Progenitor cell of endocrine pancreas (in vitro differentiated cells): Measurements from ENCODE around the gene C3orf38. TPM values are rescaled to one million over a fixed set of nuclear protein-coding genes. Genes with fewer than 3 reads are reported as not detected.

Experiments
- DNase-seq: peaks from one replicate; pipeline ENCODE4 v3.0.0; 2021; ENCODE audit warnings: low spot score; ENCODE audit not compliant: unreplicated experiment
- H3K27ac Mint-ChIP-seq: 2 replicates; pipeline ENCODE4 v1.8.0; 2021; ENCODE audit warnings: mild to moderate bottlenecking, moderate library complexity, mixed read lengths
- H3K27me3 Mint-ChIP-seq: 2 replicates; pipeline ENCODE4 v1.8.0; 2021; ENCODE audit warnings: mixed read lengths
- H3K36me3 Mint-ChIP-seq: 2 replicates; pipeline ENCODE4 v1.8.0; 2022; ENCODE audit warnings: mixed read lengths; ENCODE audit not compliant: insufficient read depth
- H3K4me1 Mint-ChIP-seq: 2 replicates; pipeline ENCODE4 v1.8.0; 2021; ENCODE audit warnings: low read depth, mixed read lengths
- H3K4me3 Mint-ChIP-seq: 2 replicates; pipeline ENCODE4 v1.8.0; 2021; ENCODE audit warnings: low read depth, mild to moderate bottlenecking, moderate library complexity, mixed read lengths
- H3K9me3 Mint-ChIP-seq: 2 replicates; pipeline ENCODE4 v1.8.0; 2021; ENCODE audit warnings: low read depth, mixed read lengths
- total RNA-seq: library from RNA; stranded (reverse); gene quantifications from 2 replicates; pipeline ENCODE4 v1.2.1, GENCODE V29; 2021
- TF ChIP-seq, protein P1 (sequence below): fragments of 200-600 bp; sonication (generic); IDR thresholded peaks from one replicate; pipeline ENCODE4 v1.5.0; 2021; ENCODE audit warnings: antibody characterized with exemption, mild to moderate bottlenecking; ENCODE audit not compliant: unreplicated experiment

C3orf38 gene
- total RNA-seq, 1 donor from 2014 or later: 35.4 TPM

DNA sequence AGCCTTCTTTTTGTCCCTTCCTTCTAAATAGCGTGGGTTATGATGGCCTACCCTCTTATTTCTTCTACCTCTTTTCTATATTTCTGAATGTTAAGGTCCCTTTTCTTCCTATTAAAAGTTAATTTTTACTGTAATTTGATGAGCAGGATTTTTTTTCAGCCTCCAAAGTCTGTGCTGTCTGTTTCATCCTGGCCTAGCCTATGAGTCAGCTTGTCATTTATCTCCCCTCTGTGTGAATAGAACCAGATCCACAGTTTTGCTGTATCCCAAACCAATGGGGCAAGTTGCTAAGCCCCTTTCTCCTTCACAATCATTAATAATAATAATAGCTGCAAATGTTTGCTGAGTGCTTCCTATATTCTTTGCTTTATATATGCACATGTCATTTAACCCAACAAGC, 18.1 kb upstream of the C3orf38 start:
- TF ChIP-seq, protein P1, sequence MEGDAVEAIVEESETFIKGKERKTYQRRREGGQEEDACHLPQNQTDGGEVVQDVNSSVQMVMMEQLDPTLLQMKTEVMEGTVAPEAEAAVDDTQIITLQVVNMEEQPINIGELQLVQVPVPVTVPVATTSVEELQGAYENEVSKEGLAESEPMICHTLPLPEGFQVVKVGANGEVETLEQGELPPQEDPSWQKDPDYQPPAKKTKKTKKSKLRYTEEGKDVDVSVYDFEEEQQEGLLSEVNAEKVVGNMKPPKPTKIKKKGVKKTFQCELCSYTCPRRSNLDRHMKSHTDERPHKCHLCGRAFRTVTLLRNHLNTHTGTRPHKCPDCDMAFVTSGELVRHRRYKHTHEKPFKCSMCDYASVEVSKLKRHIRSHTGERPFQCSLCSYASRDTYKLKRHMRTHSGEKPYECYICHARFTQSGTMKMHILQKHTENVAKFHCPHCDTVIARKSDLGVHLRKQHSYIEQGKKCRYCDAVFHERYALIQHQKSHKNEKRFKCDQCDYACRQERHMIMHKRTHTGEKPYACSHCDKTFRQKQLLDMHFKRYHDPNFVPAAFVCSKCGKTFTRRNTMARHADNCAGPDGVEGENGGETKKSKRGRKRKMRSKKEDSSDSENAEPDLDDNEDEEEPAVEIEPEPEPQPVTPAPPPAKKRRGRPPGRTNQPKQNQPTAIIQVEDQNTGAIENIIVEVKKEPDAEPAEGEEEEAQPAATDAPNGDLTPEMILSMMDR: no peak
- H3K27ac Mint-ChIP-seq: no peak overlapping the region
- H3K4me1 Mint-ChIP-seq: peaks cover 1% of the 10 kb centered on the region
- H3K9me3 Mint-ChIP-seq: no peaks in the 10 kb centered on the region
- H3K4me3 Mint-ChIP-seq: no peak overlapping the region
- DNase-seq: no peak
- peaks cover 3% of the 10 kb centered on the region for H3K36me3 Mint-ChIP-seq
- H3K27me3 Mint-ChIP-seq: no peaks in the 10 kb centered on the region

DNA sequence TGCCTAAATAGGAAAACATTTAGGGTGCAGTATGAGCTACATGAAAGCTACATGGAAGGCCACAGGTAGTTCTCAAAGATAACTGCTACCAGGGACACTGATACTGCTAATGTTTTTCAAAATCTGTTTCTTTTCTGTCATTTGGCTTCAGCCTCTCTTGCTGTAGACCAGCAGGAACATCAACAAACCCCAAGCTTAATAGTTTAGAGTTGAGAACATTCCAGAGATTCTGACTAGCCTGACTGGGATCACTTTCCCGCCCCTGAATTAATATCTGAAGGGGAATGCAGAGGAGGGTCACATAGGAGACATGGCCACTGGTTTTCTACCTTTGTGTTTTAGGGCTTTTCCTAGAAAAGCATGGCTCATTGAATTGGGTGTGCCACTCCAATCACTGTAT, 16.9 kb upstream of the C3orf38 start:
- DNase-seq: no peak
- Mint-ChIP-seq H3K9me3 (no peaks in the 10 kb centered on the region), H3K27me3 (no peaks in the 10 kb centered on the region), H3K36me3 (peaks cover 4% of the 10 kb centered on the region), H3K27ac (no peak overlapping the region), H3K4me3 (no peak overlapping the region), H3K4me1 (peaks cover 1% of the 10 kb centered on the region)
- TF ChIP-seq, protein P1: no peak

DNA sequence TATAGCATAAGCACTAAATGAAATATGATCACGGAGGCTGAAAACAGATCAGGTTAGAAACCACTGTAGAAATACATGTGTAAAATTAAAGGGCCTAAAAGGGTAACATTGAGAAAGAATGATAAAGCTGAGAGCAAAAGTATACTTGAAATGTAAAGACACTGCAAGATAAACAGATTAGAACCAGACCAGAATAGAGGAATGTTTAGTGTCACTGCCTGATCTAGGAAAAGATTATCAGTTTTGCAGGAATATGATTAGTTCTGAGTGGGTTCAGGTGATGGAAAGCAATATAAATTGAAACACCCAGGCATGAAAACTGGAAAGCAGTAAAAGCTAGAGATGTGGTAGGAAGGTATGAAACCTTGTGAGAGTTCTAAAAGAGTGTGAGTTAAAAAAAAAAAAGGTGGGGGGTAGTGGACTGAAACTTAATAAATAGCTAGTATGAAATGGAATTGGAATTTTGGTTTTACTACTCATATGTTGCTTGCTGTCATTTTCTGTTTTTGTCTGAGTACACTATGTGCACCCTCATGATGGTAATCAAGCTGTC, 16.0 kb upstream of the C3orf38 start:
- peaks cover 4% of the 10 kb centered on the region for H3K36me3 Mint-ChIP-seq
- TF ChIP-seq, protein P1: no peak
- peaks cover 1% of the 10 kb centered on the region for H3K4me1 Mint-ChIP-seq
- H3K9me3 Mint-ChIP-seq: no peaks in the 10 kb centered on the region
- H3K4me3 Mint-ChIP-seq: no peak overlapping the region
- H3K27me3 Mint-ChIP-seq: no peaks in the 10 kb centered on the region
- H3K27ac Mint-ChIP-seq: no peak overlapping the region
- no peak for DNase-seq

DNA sequence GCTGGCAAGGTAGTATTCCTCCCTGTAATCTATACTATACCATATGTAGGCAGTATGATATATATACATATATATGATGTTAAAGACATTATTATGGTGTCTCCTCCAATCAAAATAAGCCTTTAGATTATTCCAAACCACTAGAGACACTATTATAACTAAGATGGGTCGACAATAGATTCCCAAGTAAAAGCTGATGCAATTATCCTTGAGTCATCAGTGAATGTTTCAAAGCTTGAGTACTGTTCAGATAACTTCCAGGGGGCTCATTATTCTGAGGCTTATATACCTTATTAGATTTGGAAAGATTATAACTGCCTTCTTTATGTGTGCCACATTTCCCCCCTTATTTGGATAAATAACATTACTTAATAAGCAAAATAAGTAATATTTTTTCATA, 11.9 kb upstream of the C3orf38 start:
- H3K4me3 Mint-ChIP-seq: no peak overlapping the region

DNA sequence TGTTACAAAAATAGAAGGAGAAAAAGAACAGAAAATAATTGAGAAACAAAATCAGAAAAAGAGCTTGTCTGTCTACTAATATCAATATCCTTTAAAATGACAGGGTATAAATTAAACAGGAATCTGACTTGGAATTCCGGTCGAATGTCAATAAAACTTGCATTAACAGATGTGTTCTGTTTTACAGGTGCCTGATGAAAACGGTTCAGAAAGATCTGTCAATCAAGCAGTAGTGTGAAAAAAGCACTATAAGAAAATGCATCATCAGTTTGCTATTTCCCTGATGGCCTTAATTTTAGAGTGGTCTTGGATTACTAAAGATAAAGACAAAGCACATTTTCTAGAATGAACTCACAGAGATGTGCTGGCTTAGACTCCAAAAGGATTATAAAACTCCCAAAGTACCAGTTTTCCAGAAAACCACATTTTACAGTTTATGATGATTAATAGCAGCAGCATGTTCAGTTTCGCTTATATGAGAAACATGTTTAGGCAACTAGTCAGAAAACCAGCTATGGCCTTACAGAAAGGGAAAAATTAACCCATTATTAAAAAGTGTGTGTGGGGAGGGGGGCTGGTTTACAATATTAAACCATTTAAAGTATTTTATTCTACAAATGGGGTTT, 8.2 kb upstream of the C3orf38 start:
- peak overlapping the region; percentile 13 for H3K27ac Mint-ChIP-seq
- TF ChIP-seq, protein P1: no peak
- H3K9me3 Mint-ChIP-seq: no peaks in the 10 kb centered on the region
- H3K27me3 Mint-ChIP-seq: no peaks in the 10 kb centered on the region
- H3K4me3 Mint-ChIP-seq: no peak overlapping the region
- peaks cover 15% of the 10 kb centered on the region for H3K4me1 Mint-ChIP-seq
- H3K36me3 Mint-ChIP-seq: peaks cover 9% of the 10 kb centered on the region
- DNase-seq: no peak

More for the DNA sequence above, 11.9 kb upstream of the C3orf38 start:
- H3K27ac Mint-ChIP-seq: no peak overlapping the region
- H3K36me3 Mint-ChIP-seq: peaks cover 12% of the 10 kb centered on the region
- H3K4me1 Mint-ChIP-seq: peaks cover 14% of the 10 kb centered on the region
- TF ChIP-seq, protein P1: no peak
- no peaks in the 10 kb centered on the region for H3K9me3 Mint-ChIP-seq
- H3K27me3 Mint-ChIP-seq: no peaks in the 10 kb centered on the region
- no peak for DNase-seq
